Measurements from ENCODE around the gene TMEM134. TPM values are rescaled to one million over a fixed set of nuclear protein-coding genes. Genes with fewer than 3 reads are reported as not detected.
"Not testable (repeated sequence)": the region's sequence is repeated elsewhere in the genome, so short reads cannot be mapped to it uniquely, and the experiment has no call there.

The TMEM134 gene
- total and polyA plus RNA-seq, 2 experiments from 2014 or later, result 13.4 to 103 TPM

GRCh38 chr11:67468056-67468455, 995 bp downstream of the TMEM134 start:
- Histone ChIP-seq H3K36me3 (ENCODE audit: low read depth) (no peaks in the 10 kb centered on the region), H3K4me1 (ENCODE audit: insufficient read depth) (peaks cover 4% of the 10 kb centered on the region; the same call in 1 of the 2 replicates), H3K9me2 (ENCODE audit: insufficient read depth) (no peaks in the 10 kb centered on the region), H3K27ac (peak overlapping the region; percentile 81), H4K20me1 (ENCODE audit: insufficient read depth) (no peaks in the 10 kb centered on the region), H3K4me2 (ENCODE audit: unreplicated experiment) (peak overlapping the region; percentile 86), H3K79me2 (ENCODE audit: insufficient read depth) (peaks cover 23% of the 10 kb centered on the region; the same call in 1 of the 2 replicates), H3K9me3 (ENCODE audit: low read depth) (no peaks in the 10 kb centered on the region), H3K9ac (peak overlapping the region; percentile 94), H3F3A (ENCODE audit: insufficient read depth) (no peaks in the 10 kb centered on the region), H3K4me3 (peak overlapping the region; percentile 89), H3K27me3 (replicated peaks; ENCODE audit: insufficient read depth) (no peaks in the 10 kb centered on the region), H2AFZ (peak overlapping the region; percentile 77; the same call in 1 of the 2 replicates)
- peak; percentile 36 for DNase-seq
- WGBS, 2 experiments (ENCODE audit: low coverage in 1 of 2, low lambda C conversion rate in 2 of 2, missing lambda C conversion rate in 2 of 2), result 24 to 37% methylated on average over 4 to 5 of the region's 5 CpGs
- in situ Hi-C loops (cut with MboI), result no loop called here
- no peak for TF ChIP-seq EZH2 (IDR thresholded peaks at IDR 0.05; ENCODE audit: insufficient read depth, poor library complexity, severe bottlenecking)
- no peak for TF ChIP-seq EZH2phosphoT487 (IDR thresholded peaks at IDR 0.05; ENCODE audit: insufficient read depth, low read depth)

GRCh38 chr11:67466962-67467771, 1.9 kb downstream of the TMEM134 start:
- no peak for DNase-seq
- 75 to 83% methylated on average over 7 to 11 of the region's 11 CpGs for WGBS, 2 experiments (ENCODE audit: low coverage in 1 of 2, low lambda C conversion rate in 2 of 2, missing lambda C conversion rate in 2 of 2)

DNA sequence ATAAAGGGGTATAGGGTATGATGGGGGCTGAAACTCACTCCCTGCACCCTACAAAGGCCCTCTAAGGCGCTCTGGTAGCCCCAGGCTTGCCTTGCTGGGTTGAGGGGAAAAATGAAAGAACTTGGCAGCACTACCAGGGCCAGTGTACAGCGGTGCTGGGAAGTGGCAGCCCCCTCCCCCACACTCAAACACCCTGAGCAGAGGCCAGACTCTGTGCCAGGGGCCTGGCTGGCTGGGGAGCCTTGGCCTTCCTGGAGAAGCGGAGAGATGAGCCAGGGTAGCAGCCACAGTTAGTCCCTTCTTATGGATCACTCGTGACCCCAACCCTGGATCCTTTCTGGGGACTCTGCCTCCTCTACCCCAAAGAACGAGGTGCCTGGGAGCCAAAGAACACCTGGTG, 2.7 kb downstream of the TMEM134 start:
- Histone ChIP-seq H2AFZ (no peak overlapping the region), H3K79me2 (ENCODE audit: insufficient read depth) (peaks cover 23% of the 10 kb centered on the region; the same call in 1 of the 2 replicates), H3K9me2 (ENCODE audit: insufficient read depth) (no peaks in the 10 kb centered on the region), H3F3A (ENCODE audit: insufficient read depth) (no peaks in the 10 kb centered on the region), H3K27me3 (replicated peaks; ENCODE audit: insufficient read depth) (no peaks in the 10 kb centered on the region), H3K4me1 (ENCODE audit: insufficient read depth) (peaks cover 4% of the 10 kb centered on the region; the same call in 1 of the 2 replicates), H3K36me3 (ENCODE audit: low read depth) (no peaks in the 10 kb centered on the region), H3K9ac (no peak overlapping the region), H3K27ac (no peak overlapping the region), H3K9me3 (ENCODE audit: low read depth) (no peaks in the 10 kb centered on the region), H4K20me1 (ENCODE audit: insufficient read depth) (no peaks in the 10 kb centered on the region), H3K4me2 (ENCODE audit: unreplicated experiment) (no peak overlapping the region), H3K4me3 (no peak overlapping the region)
- 90 to 93% methylated on average over 5 of the region's 5 CpGs for WGBS, 2 experiments (ENCODE audit: low coverage in 1 of 2, low lambda C conversion rate in 2 of 2, missing lambda C conversion rate in 2 of 2)
- TF ChIP-seq EZH2phosphoT487 (IDR thresholded peaks at IDR 0.05; ENCODE audit: insufficient read depth, low read depth) (no peak), EZH2 (IDR thresholded peaks at IDR 0.05; ENCODE audit: insufficient read depth, poor library complexity, severe bottlenecking) (no peak)
- in situ Hi-C loops (cut with MboI), result no loop called here
- DNase-seq, result no peak

More at GRCh38 chr11:67466962-67467771, 1.9 kb downstream of the TMEM134 start:
- in situ Hi-C loops (cut with MboI), result no loop called here
- Histone ChIP-seq H3K4me3 (peak overlapping the region; percentile 89; the same call in 1 of the 2 replicates), H4K20me1 (ENCODE audit: insufficient read depth) (no peaks in the 10 kb centered on the region), H2AFZ (no peak overlapping the region), H3K4me2 (ENCODE audit: unreplicated experiment) (no peak overlapping the region), H3K36me3 (ENCODE audit: low read depth) (no peaks in the 10 kb centered on the region), H3K79me2 (ENCODE audit: insufficient read depth) (peaks cover 23% of the 10 kb centered on the region; the same call in 1 of the 2 replicates), H3K9ac (peak overlapping the region; percentile 94; the same call in 1 of the 2 replicates), H3F3A (ENCODE audit: insufficient read depth) (no peaks in the 10 kb centered on the region), H3K4me1 (ENCODE audit: insufficient read depth) (peaks cover 4% of the 10 kb centered on the region; the same call in 1 of the 2 replicates), H3K9me3 (ENCODE audit: low read depth) (no peaks in the 10 kb centered on the region), H3K27ac (no peak overlapping the region), H3K27me3 (replicated peaks; ENCODE audit: insufficient read depth) (no peaks in the 10 kb centered on the region), H3K9me2 (ENCODE audit: insufficient read depth) (no peaks in the 10 kb centered on the region)
- TF ChIP-seq EZH2 (IDR thresholded peaks at IDR 0.05; ENCODE audit: insufficient read depth, poor library complexity, severe bottlenecking), result no peak

- H3K36me3 ChIP-seq (ENCODE audit: low read depth); H3K9me3 ChIP-seq (ENCODE audit: low read depth); H3K27me3 ChIP-seq (replicated peaks; ENCODE audit: insufficient read depth); H3K4me3 ChIP-seq; H3K9me2 ChIP-seq (ENCODE audit: insufficient read depth); H3K4me1 ChIP-seq (ENCODE audit: insufficient read depth); H4K20me1 ChIP-seq (ENCODE audit: insufficient read depth); H3K4me2 ChIP-seq (ENCODE audit: unreplicated experiment); in situ Hi-C loops (cut with MboI); H3K9ac ChIP-seq; H3F3A ChIP-seq (ENCODE audit: insufficient read depth); H2AFZ ChIP-seq; H3K27ac ChIP-seq: not testable (repeated sequence)
- WGBS, 2 experiments (ENCODE audit: low coverage in 1 of 2, low lambda C conversion rate in 2 of 2, missing lambda C conversion rate in 2 of 2), result 47 to 72% methylated on average over 2 of the region's 2 CpGs
- DNase-seq, result peak; percentile 37
- H3K79me2 ChIP-seq (ENCODE audit: insufficient read depth), result peaks cover 23% of the 10 kb centered on the region; the same call in 1 of the 2 replicates
Observed at GRCh38 chr11:67465530-67465929, 3.5 kb downstream of the TMEM134 start.

Measured in GM23248 (cell line).